Retinal pigment epithelial cell (primary cell): ENCODE results near the gene RHOF.
"Not testable (repeated sequence)": the region's sequence is repeated elsewhere in the genome, so short reads cannot be mapped to it uniquely, and the experiment has no call there.

Experiments
- DNase-seq: peaks from one replicate; pipeline ENCODE4 v3.0.0-alpha.2; 2010; ENCODE audit warnings: low read depth
- H3K4me3 ChIP-seq: 2 replicates; pipeline ENCODE4 v1.5.1; 2011; ENCODE audit warnings: mild to moderate bottlenecking, low read length, control low read depth, moderate library complexity
- TF ChIP-seq, protein P1 (sequence below): conservative IDR thresholded peaks from 2 replicates; pipeline ENCODE4 v1.5.1; 2011; ENCODE audit warnings: low read depth, low read length, control low read depth, inconsistent platforms

Gene RHOF

DNA sequence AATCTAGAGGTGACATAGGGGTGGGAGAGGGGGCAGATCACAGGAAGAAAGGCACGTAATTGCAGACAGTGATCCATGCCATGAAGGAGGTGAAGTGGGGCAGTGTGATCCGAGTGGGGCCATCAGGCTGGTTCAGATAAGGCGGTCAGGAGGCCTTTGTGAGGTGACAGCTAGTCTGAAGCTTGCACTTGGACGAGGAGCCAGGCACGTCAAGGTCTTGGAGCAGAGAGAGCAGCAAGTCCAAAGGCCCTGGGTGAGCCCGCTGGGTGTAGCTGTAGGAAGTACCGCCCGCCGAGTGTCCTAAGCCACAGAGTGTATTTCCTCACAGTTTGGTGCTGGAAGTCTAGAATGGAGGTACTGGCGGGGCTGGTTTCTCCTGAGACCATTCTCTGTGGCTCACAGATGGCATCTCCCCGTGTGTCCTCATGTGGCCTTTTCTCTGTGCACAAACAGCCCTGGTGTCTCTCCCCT lies 23.6 kb downstream of the RHOF start:
- TF ChIP-seq, protein P1, sequence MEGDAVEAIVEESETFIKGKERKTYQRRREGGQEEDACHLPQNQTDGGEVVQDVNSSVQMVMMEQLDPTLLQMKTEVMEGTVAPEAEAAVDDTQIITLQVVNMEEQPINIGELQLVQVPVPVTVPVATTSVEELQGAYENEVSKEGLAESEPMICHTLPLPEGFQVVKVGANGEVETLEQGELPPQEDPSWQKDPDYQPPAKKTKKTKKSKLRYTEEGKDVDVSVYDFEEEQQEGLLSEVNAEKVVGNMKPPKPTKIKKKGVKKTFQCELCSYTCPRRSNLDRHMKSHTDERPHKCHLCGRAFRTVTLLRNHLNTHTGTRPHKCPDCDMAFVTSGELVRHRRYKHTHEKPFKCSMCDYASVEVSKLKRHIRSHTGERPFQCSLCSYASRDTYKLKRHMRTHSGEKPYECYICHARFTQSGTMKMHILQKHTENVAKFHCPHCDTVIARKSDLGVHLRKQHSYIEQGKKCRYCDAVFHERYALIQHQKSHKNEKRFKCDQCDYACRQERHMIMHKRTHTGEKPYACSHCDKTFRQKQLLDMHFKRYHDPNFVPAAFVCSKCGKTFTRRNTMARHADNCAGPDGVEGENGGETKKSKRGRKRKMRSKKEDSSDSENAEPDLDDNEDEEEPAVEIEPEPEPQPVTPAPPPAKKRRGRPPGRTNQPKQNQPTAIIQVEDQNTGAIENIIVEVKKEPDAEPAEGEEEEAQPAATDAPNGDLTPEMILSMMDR = no peak
- H3K4me3 ChIP-seq = no peak overlapping the region
- DNase-seq = no peak

DNA sequence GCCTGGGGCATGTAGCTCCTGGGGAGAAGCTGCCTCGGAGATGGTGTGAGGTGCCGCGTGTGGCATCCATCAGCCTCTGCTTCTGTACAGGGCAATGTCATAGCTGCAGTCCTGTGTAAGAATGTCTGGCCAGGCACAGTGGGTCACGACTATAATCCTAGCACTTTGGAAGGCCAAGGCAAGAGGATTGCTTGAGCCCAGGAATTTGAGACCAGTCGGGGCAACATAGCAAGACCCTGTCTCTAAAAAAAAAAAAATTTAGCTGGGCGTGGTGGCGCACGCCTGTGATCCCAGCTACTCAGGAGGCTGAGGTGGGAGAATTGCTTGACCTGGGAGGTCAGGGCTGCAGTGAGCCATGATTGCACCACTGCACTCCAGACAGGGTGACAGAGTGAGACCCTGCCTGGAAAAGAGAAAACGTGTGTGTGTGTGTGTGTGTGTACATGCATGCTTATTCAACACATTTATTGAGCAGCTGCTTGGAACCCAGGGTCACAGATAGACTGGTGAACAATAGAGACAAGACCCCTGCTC lies 24.1 kb downstream of the RHOF start:
- H3K4me3 ChIP-seq = no peak overlapping the region
- TF ChIP-seq, protein P1 = no peak
- no peak for DNase-seq

DNA sequence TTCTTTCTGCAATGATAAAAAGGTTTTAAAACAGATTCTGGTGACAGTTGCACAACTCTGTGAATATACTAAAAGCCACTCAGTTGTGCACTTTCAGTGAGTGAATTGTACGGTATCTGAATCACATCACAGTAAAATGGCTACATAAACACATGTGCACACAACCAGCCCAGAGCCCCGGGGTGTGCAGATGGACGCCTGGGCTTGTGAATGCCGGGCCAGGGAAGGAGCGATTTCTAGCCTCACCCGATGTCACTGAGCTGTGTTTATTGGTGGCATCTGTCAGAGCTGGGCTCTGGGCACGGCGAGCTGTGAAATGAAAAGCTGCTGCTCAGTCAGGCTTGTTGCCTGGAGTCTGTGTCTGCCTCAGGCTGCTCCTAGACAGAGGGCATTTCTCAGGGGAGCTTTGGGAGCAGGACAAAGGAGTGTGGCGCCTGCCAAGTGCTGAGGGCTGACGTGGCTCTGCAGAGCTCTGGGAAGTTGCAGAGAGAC lies 25.9 kb downstream of the RHOF start:
- DNase-seq = peak; percentile 84
- H3K4me3 ChIP-seq = no peak overlapping the region
- TF ChIP-seq, protein P1 = no peak

DNA sequence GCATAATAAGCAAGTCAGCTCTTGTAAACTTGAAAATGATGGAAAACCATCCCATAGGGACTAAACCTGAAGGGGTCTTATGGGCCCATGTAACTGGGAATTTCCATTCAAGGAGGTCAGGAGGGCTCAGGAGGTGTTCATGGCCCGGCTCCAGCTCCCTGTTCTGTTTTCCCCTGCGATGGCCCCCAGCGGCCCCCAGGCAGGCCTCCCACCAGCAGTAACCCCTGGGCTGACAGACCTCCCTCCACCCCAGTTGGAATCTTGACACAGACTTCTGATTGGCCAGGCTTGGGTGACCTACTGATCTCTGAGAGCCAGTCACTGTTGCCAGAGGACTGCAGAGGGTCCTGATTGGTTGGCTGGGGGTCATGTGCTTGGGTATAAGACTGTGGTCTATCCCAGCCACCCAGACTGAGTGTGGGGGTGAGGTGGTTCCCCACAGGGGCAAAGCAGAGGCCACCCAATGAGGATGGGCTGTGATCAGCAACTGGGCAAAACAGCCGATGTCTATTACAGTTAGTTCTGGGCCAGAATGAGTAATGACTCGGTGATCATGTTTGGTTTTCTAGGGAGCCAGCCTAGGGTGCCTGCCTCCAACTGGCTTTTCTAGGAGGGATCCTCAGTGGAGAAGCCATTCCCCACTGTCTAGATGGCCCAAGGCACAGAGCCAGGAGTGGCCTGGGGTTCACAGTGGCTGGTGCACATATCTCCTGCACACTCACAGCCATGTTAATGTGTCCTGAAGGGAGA lies 27.0 kb downstream of the RHOF start:
- H3K4me3 ChIP-seq = no peak overlapping the region
- no peak for DNase-seq
- TF ChIP-seq, protein P1 = no peak

DNA sequence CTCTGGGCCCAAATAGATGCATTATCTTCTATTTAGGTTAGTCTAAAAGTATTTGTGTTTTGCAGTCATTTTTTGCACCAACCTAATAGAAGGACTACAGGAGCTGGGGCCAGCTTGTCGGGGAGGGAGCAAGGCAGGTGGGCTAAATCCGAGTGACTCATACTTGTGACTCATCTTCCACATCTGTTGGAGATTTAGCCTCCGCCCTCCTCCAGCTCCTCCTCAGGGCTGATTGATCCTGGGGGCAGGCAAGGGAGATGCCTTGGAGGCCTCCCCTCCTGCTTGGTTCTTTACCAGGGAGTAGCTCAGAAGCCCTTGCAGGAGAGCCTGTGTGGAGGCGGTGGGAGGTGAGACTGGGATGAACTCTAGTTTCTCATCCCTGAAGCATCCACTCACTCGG lies 27.9 kb downstream of the RHOF start:
- H3K4me3 ChIP-seq = no peak overlapping the region
- TF ChIP-seq, protein P1 = no peak
- DNase-seq = peak; percentile 50

DNA sequence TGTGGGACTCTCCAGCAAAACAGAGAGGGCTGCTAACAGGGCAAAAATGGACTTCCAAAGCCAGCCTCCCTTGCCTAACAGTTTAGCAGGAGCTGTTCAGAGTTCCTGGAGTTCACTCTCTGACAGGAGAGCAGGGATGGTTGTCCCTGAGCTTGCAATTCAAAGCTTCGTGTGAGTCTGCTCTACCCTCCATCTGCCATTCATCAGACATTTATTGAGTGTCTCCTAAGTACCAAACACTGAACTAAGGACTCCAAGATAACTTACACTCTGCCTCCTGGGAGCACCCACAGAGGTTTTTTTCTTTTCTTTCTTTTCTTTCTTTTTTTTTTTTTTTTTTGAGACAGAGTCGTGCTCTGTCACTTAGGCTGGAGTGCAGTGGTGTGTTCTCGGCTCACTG lies 28.7 kb downstream of the RHOF start:
- no peak overlapping the region for H3K4me3 ChIP-seq
- TF ChIP-seq, protein P1 = no peak
- no peak for DNase-seq

DNA sequence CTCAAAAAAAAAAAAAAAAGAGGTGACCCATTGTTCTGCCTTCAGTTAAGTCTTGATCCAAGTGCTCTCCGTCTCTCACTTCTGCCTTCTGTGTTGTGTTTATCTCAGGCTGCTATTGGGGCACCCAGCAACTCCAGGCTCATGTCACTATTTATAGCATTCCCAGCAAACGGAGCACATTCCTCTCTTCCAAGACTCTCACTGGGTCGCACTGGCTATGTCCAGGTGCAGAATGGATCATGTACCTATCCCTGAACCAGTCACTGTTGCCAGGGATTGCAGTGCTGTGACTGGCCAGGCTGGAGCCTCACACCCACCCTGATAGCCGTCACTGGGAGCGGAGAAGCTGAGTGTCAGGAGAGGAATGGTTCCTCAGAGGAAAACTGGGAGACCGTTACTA lies 31.2 kb downstream of the RHOF start:
- TF ChIP-seq, protein P1 = no peak
- H3K4me3 ChIP-seq = no peak overlapping the region
- DNase-seq = peak; percentile 47

DNA sequence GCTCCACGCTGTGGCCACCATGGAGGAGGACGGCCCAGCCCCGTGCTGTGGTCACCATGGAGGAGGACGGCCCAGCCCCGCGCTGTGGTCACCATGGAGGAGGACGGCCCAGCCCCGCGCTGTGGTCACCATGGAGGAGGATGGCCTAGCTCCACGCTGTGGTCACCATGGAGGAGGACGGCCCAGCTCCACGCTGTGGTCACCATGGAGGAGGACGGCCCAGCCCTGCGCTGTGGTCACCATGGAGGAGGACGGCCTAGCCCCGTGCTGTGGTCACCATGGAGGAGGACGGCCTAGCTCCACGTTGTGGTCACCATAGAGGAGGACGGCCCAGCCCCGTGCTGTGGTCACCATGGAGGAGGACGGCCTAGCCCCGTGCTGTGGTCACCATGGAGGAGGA lies 35.0 kb downstream of the RHOF start:
- DNase-seq, H3K4me3 ChIP-seq: not testable (repeated sequence)
